ENCODE results near the gene UNC5CL.

- TF ChIP-seq POLR2A (IDR thresholded peaks at IDR 0.05) (no peak), CTCF (IDR thresholded peaks at IDR 0.05) (no peak), EP300 (IDR thresholded peaks at IDR 0.05) (no peak)
Measured at GRCh38 chr6:41046084-41046483, 7.1 kb upstream of the UNC5CL start.

All from gastroesophageal sphincter (tissue), 3 donors.